Embryonic facial prominence (tissue), 1 donor: ENCODE results near the gene CYFIP2.

Experiments
- DNase-seq: peaks from one replicate; pipeline ENCODE4 v3.0.0-alpha.2; 2016; ENCODE audit errors: extremely low spot score

Gene CYFIP2

GRCh38 chr5:157358871-157359270, 92.9 kb downstream of the CYFIP2 start:
- DNase-seq = no peak

- peak; percentile 27 for DNase-seq
Measured at GRCh38 chr5:157359356-157360055, 93.6 kb downstream of the CYFIP2 start.

- DNase-seq = no peak
Measured at GRCh38 chr5:157362012-157362411, 96.1 kb downstream of the CYFIP2 start.

DNA sequence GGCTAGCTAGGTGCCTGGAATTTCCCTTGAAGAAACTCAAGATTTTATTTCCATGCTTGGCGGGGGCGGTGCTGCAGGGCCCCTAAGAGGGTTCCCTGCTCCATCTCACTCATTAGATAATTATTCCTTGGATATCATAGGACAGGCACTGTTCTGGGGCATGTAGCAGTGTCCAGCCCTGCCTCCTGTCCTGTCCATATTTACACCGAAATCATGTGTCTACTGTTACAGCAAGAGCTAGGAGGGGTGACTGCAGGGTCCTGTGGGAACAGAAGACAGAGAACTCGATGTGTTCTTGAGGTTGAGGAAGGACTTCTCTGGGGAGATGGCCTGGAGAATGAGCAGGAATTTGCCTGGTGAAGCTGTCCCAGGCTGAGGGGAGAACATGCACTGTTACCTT, 96.6 kb downstream of the CYFIP2 start:
- no peak for DNase-seq

DNA sequence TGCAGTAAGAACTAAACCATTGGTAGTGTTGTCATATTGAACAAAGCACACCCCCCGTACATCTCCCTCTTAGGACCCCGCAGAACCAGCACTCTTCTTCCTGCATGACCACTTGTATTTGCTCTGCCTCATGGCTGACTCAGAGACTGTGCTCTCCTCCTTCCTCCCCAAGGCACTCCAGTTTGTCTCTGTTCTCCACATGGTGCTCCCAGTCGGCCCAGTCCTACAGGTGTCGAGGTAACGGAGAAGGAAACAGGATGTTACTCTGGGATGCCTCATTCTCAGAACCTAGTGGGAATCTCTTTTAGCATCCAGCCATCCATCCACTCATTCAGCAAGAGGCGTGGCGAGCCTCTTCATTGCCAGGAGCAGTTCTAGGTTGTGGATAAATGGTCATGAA, 97.1 kb downstream of the CYFIP2 start:
- DNase-seq = no peak

DNA sequence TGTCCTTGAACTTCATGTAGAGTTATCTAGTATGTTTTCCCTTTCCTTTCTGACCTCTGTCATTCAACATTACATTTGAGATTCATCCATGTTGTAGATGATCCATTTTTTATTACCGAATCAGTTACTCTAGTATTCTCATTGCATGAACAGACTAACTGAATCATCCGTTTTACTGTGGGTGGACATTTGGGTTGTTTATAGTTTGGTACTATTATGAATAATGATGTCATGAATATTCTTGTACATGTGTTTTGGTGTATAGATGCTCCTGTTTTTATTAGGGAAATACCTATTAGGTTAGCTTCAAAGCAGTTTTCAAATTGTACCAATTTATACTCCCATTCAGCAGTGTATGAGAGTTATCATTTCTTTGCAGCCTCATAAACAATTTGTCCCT, 99.8 kb downstream of the CYFIP2 start:
- DNase-seq = no peak

DNA sequence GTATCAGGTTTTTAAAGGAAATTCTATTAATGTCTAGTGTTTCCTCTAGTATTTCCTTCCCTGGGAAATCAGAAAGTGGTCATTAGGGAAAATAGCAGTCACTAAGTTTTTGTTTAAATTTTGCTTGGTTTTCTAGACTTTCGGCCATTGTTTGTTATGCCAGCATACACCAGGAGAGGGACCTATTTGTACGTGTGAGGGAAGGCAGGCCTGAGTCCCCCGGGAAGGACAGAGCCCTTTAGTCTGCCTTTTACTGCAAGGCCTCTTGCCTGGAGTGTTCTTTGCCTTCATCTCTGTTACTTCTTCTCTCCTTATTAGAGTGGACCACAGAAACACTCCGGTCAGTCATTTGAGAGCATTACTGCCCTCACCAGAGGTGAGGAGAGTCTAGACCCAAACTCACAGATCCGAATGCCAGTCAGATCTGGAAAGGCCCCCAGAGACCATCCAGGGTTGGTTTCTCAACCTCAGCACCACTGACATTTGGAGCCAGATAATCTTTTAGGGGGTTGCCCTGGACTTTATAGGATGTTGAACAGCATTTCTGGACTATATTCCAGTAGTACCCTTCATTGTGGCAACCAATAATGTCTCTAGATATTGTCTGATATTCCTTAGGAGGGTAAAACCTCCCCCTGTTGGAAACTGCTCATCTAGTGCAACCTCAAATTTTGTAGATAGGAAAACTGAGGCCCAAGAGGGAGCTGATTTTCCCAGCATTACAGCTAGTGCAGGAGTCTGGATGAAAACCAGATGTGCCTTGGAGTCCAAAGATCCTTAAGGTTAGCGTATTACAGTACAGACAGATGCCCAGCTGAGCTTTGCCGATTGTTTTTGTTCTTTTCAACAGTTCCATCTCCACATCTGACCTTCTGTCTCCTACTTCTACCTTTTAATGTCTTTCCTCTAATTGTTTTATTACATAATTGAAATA, 101.1 kb downstream of the CYFIP2 start:
- DNase-seq = no peak

DNA sequence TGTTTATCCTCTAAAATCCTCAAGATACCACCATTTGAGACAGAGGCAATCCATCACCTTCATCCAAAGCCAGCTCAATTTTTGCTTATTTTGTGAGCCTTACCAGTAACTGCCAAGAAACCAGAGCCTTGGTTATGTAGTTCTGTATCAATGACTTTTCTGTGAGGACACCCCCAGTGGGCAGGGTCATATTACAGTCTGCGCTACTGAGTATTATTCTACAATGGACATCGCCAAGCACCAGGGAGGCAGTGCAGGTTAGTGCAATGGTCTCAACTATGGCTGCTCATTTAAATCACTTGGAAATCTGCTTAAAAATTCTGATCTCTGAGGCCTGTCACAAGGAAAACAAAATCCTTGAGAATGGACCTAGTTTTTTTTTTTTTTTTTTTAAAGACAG, 103.6 kb downstream of the CYFIP2 start:
- DNase-seq = no peak

- DNase-seq = no peak
Measured at GRCh38 chr5:157370967-157371366, 105.0 kb downstream of the CYFIP2 start.

DNA sequence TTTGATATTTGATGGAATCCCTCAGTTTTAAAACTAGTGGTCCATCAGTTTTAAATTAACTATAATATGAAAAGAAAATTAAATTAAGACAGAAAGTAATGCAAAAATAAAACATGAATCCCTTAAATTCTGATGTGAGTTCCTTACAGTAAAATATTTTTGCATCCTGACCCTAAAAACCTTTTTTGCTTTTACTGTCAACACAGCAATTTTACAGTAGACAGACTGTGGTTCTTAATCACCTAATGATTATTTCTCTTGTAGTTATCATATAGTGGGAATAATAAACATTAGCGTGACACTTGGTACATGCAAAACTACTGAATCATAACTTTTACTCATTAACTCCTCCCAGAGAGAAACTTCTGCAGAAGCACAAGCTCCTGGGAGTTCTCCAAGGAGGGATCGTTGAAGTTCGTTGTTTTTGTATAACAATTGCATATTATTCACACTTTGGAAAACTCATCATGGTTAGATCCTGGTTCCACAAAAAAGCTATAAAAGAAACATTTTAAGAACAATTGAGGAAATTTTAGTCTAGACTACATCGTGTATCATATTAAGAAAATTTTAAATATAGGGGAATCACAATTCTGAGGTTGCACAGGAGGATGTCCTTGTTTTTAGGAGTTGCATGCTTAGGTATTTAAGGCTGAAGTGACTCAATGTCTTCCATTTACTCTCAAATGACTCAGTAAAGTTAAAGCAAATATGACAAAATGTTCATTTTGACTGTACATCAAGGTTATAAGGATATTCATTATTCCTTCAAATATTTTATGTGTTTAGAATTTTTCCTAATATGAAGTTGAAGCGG, 105.9 kb downstream of the CYFIP2 start:
- DNase-seq = no peak

DNA sequence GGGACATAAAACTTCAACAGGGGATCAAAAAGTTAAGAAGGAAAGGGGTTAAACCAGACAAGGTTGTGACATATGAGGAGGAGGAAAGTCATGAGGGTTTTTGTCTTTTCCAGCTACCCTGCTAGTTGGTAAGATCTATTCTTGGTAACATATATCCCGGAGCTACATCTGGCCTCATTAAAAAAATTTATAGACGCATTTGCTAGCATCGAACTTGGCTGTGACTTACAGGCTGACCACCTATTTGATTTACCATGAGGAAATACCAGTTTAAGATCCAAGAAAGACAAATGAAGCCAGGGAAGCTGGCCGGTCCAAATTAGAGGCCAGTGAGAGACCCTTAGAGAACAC, 106.5 kb downstream of the CYFIP2 start:
- no peak for DNase-seq

DNA sequence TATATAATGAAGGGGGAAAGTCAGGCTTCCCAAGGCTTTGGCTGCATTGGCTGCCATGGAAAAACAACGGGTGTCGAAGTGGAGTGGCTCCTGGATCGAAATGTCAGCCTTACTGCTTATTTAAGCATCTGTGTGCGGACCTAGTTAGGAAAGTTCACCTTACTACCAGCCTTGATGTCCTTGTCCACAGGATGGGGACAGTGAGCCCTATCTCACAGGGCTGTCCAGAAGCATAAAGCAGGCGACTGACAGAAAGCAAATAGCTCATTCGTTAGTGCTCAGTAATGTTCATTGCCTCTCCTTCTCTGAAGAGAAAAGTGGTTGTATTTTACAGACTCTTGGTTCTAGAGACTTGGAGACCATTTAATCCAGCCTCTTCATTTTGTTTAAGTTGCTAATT, 112.6 kb downstream of the CYFIP2 start:
- DNase-seq = no peak

GRCh38 chr5:157379983-157380382, 114.1 kb downstream of the CYFIP2 start:
- no peak for DNase-seq

GRCh38 chr5:157381746-157382145, 115.8 kb downstream of the CYFIP2 start:
- DNase-seq = no peak

DNA sequence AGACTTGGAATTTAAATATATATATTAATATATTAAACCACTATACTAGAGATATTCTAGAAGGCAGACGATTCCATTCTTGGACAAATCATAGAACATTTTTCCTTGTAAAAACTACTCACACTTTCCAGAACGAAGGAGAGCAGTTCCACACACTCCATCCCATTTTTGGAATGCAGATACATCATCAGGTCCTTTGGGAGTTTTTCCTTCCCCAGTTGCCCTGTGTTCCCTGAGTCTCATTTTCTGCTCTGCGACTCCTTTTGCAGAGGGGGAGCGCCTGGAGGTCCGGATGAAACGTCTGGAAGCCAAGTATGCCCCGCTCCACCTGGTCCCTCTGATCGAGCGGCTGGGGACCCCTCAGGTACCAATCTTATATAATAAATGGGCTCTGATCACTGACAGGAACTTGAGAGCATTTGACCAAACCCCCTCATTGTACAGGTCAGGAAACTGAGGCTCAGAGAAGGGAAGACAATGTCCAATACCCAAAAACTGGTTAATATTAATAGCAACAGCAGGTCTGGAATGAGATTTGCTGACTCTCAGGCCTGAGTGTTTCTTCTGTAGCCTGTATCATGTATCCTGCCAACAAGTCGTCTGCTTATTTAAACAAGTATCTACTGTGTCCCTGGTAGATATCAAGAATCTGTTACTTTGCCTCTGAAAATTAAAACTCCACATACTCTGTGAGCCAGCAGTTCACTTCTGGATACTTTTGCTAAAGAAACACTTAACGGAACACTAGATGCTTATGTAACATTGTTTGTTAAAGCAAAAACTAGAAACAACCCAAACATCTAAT, 117.3 kb downstream of the CYFIP2 start:
- no peak for DNase-seq

DNA sequence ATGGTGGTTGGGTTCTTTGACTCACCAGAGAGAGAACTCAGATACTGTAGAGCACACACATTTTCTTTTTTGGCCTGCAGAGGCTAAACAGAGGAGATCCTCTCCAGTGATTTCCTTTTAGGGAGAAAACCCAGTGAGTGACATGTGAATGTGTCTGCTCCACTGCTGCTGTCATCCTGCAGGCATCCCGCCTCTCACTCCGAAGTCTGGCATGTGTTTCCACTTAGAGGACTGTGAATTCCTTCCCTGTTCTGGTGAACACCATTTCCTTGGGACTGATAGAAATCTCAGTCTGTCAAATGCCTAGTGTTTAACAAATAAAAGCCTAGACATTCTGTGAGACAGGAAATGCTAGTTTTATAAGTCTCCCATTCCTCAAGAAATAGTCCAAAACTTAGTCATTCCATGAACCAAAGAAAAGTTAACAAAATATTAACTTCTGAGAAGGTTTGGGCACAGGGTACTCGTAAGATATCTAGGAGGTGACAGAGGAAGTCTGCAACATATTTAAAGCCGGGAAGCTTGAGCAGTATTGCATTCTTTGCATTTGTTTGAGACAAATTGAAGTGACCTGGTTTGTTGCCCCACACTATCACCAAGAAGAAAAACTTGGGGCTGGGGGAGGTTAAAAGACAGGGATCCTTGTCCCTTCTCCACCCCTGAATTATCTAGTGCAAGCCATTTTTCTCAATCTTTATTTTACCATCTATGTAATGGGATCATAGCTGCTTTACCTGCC, 119.2 kb downstream of the CYFIP2 start:
- DNase-seq = peak; percentile 81

DNA sequence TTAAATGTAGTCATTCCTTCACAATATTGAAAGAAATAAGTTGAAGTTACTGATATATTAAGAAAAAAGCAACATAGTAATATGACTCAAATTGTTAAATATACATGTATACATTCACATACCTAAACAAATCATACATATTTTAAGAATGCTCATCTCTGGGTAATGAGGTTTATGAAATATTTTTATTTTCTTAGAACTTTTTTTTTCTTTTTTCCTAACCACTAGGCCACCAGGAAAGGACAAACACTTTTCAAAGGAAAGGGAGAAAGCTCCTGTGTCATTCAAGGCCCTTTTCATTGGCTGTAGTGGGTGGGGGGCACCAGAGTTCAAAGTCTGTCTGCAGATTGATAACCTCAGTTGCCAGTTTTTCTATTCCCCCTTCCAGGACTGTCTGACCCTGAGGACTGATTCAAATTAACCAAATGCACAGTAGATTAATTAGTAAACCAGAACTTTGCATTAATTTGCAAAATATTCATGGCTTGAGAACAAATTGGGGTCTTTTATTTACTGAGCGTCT, 121.2 kb downstream of the CYFIP2 start:
- no peak for DNase-seq

DNA sequence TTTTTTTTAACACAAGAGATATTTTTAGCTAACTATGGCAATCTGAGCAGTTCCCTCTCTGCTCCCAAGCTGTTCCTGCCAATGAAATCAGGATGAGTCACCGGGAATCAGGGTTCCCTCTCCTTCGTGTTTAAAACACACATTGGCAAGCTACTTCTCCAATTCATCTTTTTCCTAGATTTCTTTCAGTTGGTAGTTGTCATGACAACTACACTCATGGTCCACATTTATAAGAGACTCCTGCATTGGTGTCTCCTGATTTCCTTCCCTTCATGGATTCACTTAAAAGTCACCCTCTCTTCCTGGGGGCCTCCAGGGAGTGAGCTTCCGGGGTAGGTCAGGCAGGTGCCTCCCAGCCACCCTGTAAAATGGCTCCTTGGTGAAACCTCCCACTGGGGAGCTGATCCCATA, 121.8 kb downstream of the CYFIP2 start:
- DNase-seq = peak; percentile 43

GRCh38 chr5:157388111-157388710, 122.3 kb downstream of the CYFIP2 start:
- no peak for DNase-seq

DNA sequence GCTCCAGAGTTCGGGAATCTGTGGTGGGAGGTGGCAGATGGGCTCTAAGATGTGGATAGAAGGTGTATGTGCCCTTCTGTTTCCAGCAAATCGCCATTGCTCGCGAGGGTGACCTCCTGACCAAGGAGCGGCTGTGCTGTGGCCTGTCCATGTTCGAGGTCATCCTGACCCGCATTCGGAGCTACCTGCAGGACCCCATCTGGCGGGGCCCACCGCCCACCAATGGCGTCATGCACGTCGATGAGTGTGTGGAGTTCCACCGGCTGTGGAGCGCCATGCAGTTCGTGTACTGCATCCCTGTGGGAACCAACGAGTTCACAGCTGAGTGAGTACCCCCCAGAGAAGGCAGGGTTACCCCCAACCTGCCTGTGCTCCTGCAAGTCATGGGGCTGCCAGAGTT, 123.2 kb downstream of the CYFIP2 start:
- no peak for DNase-seq
